Esophagus squamous epithelium (tissue), 5 donors: ENCODE results near the gene CACNA2D3. TPM values are rescaled to one million over a fixed set of nuclear protein-coding genes. Genes with fewer than 3 reads are reported as not detected.

Source experiments
- DNase-seq: peaks from one replicate; lab custom pipeline; 2025; lab: John Stamatoyannopoulos, UW
- H3K27ac ChIP-seq, 4 donors: fragments of 200-600 bp; sonication (generic); one replicate each; pipeline ENCODE4 v1.5.1; 2016 to 2019; ENCODE audit warnings: mild to moderate bottlenecking in 1 of 4
- H3K27me3 ChIP-seq, 4 donors: fragments of 200-600 bp; sonication (generic); 1 replicate in 3 of 4; 2 replicates in 1 of 4; pipeline versions ENCODE4 v1.5.1 to v1.6.0; 2017 to 2021; ENCODE audit warnings: antibody characterized with exemption in 1 of 4
- H3K36me3 ChIP-seq, 3 donors: fragments of 200-600 bp; sonication (generic); one replicate each; pipeline ENCODE4 v1.5.1; 2016 to 2019
- H3K4me1 ChIP-seq, 3 donors: fragments of 200-600 bp; sonication (generic); one replicate each; pipeline ENCODE4 v1.5.1; 2017 to 2019
- H3K4me3 ChIP-seq, 4 donors: fragments of 200-600 bp; sonication (generic); 1 replicate in 3 of 4; 2 replicates in 1 of 4; pipeline ENCODE4 v1.5.1; 2016 to 2019; ENCODE audit warnings: mild to moderate bottlenecking in 2 of 4, moderate library complexity in 1 of 4
- H3K9me3 ChIP-seq, 3 donors: fragments of 200-600 bp; sonication (generic); one replicate each; pipeline ENCODE4 v1.5.1; 2016 to 2019
- CTCF ChIP-seq, 6 experiments: fragments of 450-650 bp in 4 of 6; fragments of 200-600 bp in 2 of 6; sonication (generic) in 2 of 6; IDR thresholded peaks; one replicate each; pipeline ENCODE4 v1.5.1; 2016 to 2019; ENCODE audit warnings: antibody characterized with exemption in 6 of 6, mild to moderate bottlenecking in 4 of 6, moderate library complexity in 4 of 6
- POLR2A ChIP-seq, 4 donors: fragments of 450-650 bp; IDR thresholded peaks; one replicate each; pipeline ENCODE4 v1.6.1; 2017; ENCODE audit warnings: antibody characterized with exemption in 4 of 4, mild to moderate bottlenecking in 4 of 4, moderate library complexity in 3 of 4
- WGBS, 2 donors: methylation state at CpG; one replicate each; pipeline ENCODE4 v1.1.5; 2018; 5-methylcytosine and 5-hydroxymethylcytosine counted together
- intact Hi-C: fragments of 100-400 bp; cut with DNase I; formaldehyde crosslinking; loops from one replicate; pipeline ENCODE4 v1.15.0; 2022
- total RNA-seq, 4 donors: library from RNA; depleted of rRNA; stranded (reverse); fragments of >200 nt; gene quantifications; one replicate each; pipeline ENCODE4 v1.1.0, GENCODE V29; 2016
- donor health status: DM: yes; HTN: yes; CAD: no.

The CACNA2D3 gene
- total RNA-seq, 4 donors from 2014 or later = 1.2 to 7.1 (median 5.1) TPM

DNA sequence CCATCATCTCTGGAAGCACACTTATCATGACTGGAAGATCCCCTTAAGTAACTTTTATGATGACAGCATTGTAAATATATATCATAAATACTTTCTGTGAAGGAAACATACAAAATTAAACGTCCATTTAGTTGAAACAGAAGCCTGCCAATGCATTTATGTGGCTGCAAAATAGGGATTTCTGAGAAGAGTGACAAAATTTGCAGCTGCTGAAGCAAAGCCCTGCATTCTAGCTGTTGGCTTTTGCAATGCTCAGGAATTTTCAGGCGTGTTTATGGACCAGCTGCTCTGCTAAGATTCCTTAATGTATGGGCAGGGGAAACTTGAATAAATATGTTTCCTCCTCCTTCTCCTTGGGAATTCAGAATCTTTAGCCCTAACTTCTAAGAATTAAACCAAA lies 137.3 kb downstream of the CACNA2D3 start:
- no peak for DNase-seq
- Histone ChIP-seq H3K9me3 (no peaks in the 10 kb centered on the region), H3K36me3 (no peaks in the 10 kb centered on the region), H3K4me1 (no peaks in the 10 kb centered on the region), H3K27ac (no peak overlapping the region), H3K27me3 (no peaks in the 10 kb centered on the region), H3K4me3 (no peak overlapping the region)
- no peak for TF ChIP-seq POLR2A (IDR thresholded peaks at IDR 0.05)
- TF ChIP-seq CTCF (IDR thresholded peaks at IDR 0.05) = no peak
- WGBS, 2 donors = 39 to 51% methylated on average over 2 of the region's 2 CpGs
- intact Hi-C loops = no loop called here

- H3K36me3 ChIP-seq = no peaks in the 10 kb centered on the region
- no peaks in the 10 kb centered on the region for H3K9me3 ChIP-seq
- 63 to 90% methylated on average over 3 of the region's 3 CpGs for WGBS, 2 donors
- intact Hi-C loops = no loop called here
- no peak overlapping the region for H3K4me3 ChIP-seq
- DNase-seq = no peak
- no peaks in the 10 kb centered on the region for H3K4me1 ChIP-seq
- TF ChIP-seq CTCF (IDR thresholded peaks at IDR 0.05) (no peak), POLR2A (IDR thresholded peaks at IDR 0.05) (no peak)
- no peak overlapping the region for H3K27ac ChIP-seq
- H3K27me3 ChIP-seq = no peaks in the 10 kb centered on the region
Measured at GRCh38 chr3:54261141-54261540, 138.8 kb downstream of the CACNA2D3 start.

GRCh38 chr3:54262541-54262940 lies 140.2 kb downstream of the CACNA2D3 start:
- Histone ChIP-seq H3K4me1 (no peaks in the 10 kb centered on the region), H3K27me3 (no peaks in the 10 kb centered on the region), H3K27ac (no peak overlapping the region), H3K36me3 (no peaks in the 10 kb centered on the region), H3K4me3 (no peak overlapping the region), H3K9me3 (no peaks in the 10 kb centered on the region)
- 47 to 80% methylated on average over 6 of the region's 6 CpGs for WGBS, 2 donors
- no peak for TF ChIP-seq CTCF (IDR thresholded peaks at IDR 0.05)
- no peak for TF ChIP-seq POLR2A (IDR thresholded peaks at IDR 0.05)
- no peak for DNase-seq
- intact Hi-C loops = no loop called here

GRCh38 chr3:54262946-54263345 lies 140.6 kb downstream of the CACNA2D3 start:
- H3K4me1 ChIP-seq = no peaks in the 10 kb centered on the region
- H3K27ac ChIP-seq = no peak overlapping the region
- H3K4me3 ChIP-seq = no peak overlapping the region
- H3K9me3 ChIP-seq = no peaks in the 10 kb centered on the region
- TF ChIP-seq CTCF (IDR thresholded peaks at IDR 0.05) = no peak
- no peak for TF ChIP-seq POLR2A (IDR thresholded peaks at IDR 0.05)
- H3K36me3 ChIP-seq = no peaks in the 10 kb centered on the region
- H3K27me3 ChIP-seq = no peaks in the 10 kb centered on the region
- WGBS, 2 donors = 48 to 74% methylated on average over 1 of the region's 1 CpG
- no peak for DNase-seq
- intact Hi-C loops = no loop called here

DNA sequence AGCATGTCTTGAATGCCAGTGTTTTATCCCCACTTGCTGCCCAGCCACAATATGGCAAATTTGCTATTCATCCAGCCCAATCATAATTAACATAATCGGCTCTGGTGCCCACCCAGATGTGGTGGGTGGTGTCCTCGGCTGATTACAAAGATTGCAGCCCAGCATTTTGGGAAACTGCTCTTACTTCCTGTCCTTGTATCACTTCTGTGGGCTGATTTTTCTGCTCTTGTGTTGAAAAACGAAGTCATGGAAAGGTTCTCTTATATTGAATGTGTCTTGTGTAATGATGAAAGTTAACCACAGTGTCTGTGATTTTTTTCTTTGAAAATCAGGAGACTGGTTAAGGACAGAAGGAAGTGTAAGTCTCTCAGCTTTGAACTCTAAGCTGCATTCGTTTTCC lies 141.7 kb downstream of the CACNA2D3 start:
- no peak overlapping the region for H3K4me3 ChIP-seq

More for the DNA sequence above, 141.7 kb downstream of the CACNA2D3 start:
- TF ChIP-seq POLR2A (IDR thresholded peaks at IDR 0.05) = no peak
- TF ChIP-seq CTCF (IDR thresholded peaks at IDR 0.05) = no peak
- Histone ChIP-seq H3K9me3 (no peaks in the 10 kb centered on the region), H3K4me1 (no peaks in the 10 kb centered on the region), H3K27ac (no peak overlapping the region), H3K36me3 (no peaks in the 10 kb centered on the region), H3K27me3 (no peaks in the 10 kb centered on the region)
- intact Hi-C loops = no loop called here
- DNase-seq = no peak
- WGBS, 2 donors = 45 to 61% methylated on average over 4 of the region's 4 CpGs
